ENCODE data around the gene MBNL1.

MBNL1 gene

DNA sequence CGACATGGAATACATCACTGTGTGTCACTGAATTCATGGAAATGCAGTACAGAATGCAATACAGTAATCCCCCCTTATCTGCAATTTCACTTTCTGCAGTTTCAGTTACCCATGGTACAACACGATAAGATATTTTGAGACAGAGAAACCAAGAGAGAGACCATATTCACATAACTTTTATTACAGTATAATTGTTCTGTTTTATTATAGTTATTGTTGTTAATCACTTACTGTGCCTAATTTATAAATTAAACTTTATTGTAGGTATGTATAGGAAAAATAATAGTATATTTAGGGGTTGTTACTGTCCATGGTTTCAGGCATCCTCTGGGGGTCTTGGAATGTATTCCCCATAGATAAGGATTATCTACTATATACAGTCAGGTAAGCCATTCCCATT, 61.8 kb downstream of the MBNL1 start:
- Histone ChIP-seq H3K4me3 (ENCODE audit: low read length) (no peak overlapping the region), H3F3A (ENCODE audit: insufficient read depth, low read length) (peaks cover 58% of the 10 kb centered on the region), H3K9me3 (replicated peaks; ENCODE audit: insufficient read depth, low read length) (no peaks in the 10 kb centered on the region), H4K20me1 (ENCODE audit: insufficient read depth, low read length) (no peaks in the 10 kb centered on the region), H2AFZ (ENCODE audit: low read length) (no peak overlapping the region), H3K27ac (ENCODE audit: low read length) (peak overlapping the region; percentile 91; the same call in 1 of the 2 replicates), H3K4me2 (ENCODE audit: low read depth, low read length) (peak overlapping the region; percentile 93), H3K9me2 (replicated peaks; ENCODE audit: insufficient read depth, low read length) (no peaks in the 10 kb centered on the region), H3K4me1 (ENCODE audit: low read length) (peaks cover 74% of the 10 kb centered on the region), H3K27me3 (replicated peaks; ENCODE audit: insufficient read depth, low read length) (no peaks in the 10 kb centered on the region), H3K79me2 (ENCODE audit: low read length) (peaks cover 93% of the 10 kb centered on the region), H3K36me3 (replicated peaks; ENCODE audit: insufficient read depth, low read length) (0 out of 2 replicates have a peak, but pooled peaks cover 5% of the 10 kb centered on the region), H3K9ac (ENCODE audit: low read length) (no peak overlapping the region)
- TF ChIP-seq EZH2 (optimal IDR thresholded peaks at IDR 0.05; ENCODE audit: low read depth, low read length) = no peak
- TF ChIP-seq EZH2phosphoT487 (IDR thresholded peaks at IDR 0.05; ENCODE audit: low read length) = no peak
- no peak for TF ChIP-seq CTCF (IDR thresholded peaks at IDR 0.05; ENCODE audit: low read length)
- no peak for DNase-seq

DNA sequence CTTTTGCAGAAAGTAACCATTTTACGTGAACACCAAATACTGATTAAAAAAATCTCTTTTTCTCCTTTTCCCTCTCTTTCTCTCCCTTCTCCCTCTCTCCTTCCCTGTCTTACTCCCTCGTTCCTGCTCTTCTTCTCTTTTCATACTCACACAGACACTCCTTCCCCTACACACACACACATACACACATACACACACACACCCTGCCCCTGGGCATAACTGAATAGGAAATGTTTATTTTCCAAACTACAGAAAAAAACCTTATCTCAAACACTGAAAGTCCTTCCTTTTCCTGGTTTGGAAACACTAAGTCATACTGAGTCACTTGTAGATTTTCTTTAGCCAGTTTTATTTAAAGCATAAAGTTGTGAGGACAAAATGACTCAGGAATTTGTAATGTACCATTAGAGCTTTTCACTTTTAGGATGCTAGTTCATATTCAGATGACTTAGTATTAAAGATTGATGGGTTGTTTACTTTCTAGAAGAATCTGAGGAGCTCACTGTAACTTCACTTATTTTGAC, 62.4 kb downstream of the MBNL1 start:
- H4K20me1 ChIP-seq (ENCODE audit: insufficient read depth, low read length) = no peaks in the 10 kb centered on the region
- H3K9me3 ChIP-seq (replicated peaks; ENCODE audit: insufficient read depth, low read length) = no peaks in the 10 kb centered on the region
- H3K9me2 ChIP-seq (replicated peaks; ENCODE audit: insufficient read depth, low read length) = no peaks in the 10 kb centered on the region
- no peaks in the 10 kb centered on the region for H3K27me3 ChIP-seq (replicated peaks; ENCODE audit: insufficient read depth, low read length)
- no peak overlapping the region for H3K9ac ChIP-seq (ENCODE audit: low read length)
- no peak for DNase-seq
- H3K4me2 ChIP-seq (ENCODE audit: low read depth, low read length) = peak overlapping the region; percentile 93
- H3F3A ChIP-seq (ENCODE audit: insufficient read depth, low read length) = peaks cover 60% of the 10 kb centered on the region
- no peak overlapping the region for H2AFZ ChIP-seq (ENCODE audit: low read length)
- H3K4me1 ChIP-seq (ENCODE audit: low read length) = peaks cover 79% of the 10 kb centered on the region
- peaks cover 93% of the 10 kb centered on the region for H3K79me2 ChIP-seq (ENCODE audit: low read length)
- no peak overlapping the region for H3K4me3 ChIP-seq (ENCODE audit: low read length)
- H3K36me3 ChIP-seq (replicated peaks; ENCODE audit: insufficient read depth, low read length) = 0 out of 2 replicates have a peak, but pooled peaks cover under 1% of the 10 kb centered on the region
- no peak for TF ChIP-seq EZH2 (optimal IDR thresholded peaks at IDR 0.05; ENCODE audit: low read depth, low read length)
- no peak for TF ChIP-seq CTCF (IDR thresholded peaks at IDR 0.05; ENCODE audit: low read length)
- no peak for TF ChIP-seq EZH2phosphoT487 (IDR thresholded peaks at IDR 0.05; ENCODE audit: low read length)
- peak overlapping the region; percentile 91; the same call in 1 of the 2 replicates for H3K27ac ChIP-seq (ENCODE audit: low read length)

DNA sequence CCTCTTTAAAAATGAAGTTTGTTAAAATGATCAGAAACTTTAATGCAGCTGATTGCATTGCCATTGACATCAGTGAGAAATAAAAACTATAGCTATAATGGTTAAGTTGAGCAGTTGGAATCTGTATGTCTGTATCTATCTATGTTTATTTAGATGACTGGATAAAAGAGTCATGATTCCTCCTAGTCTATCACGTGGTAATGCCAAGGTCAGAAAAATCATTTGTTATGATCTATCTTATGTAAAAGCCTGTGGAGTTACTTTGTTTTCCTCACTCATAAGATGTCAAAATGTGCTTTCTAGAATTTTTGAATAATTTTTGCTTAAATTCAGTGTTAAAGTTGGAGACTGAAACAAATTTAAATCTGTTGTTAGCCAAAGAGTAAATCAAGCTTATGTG, 63.3 kb downstream of the MBNL1 start:
- TF ChIP-seq EZH2phosphoT487 (IDR thresholded peaks at IDR 0.05; ENCODE audit: low read length) = no peak
- Histone ChIP-seq H3K36me3 (replicated peaks; ENCODE audit: insufficient read depth, low read length) (no peaks in the 10 kb centered on the region), H3K79me2 (ENCODE audit: low read length) (peaks cover 94% of the 10 kb centered on the region), H3K4me3 (ENCODE audit: low read length) (peak overlapping the region; percentile 18; the same call in 1 of the 2 replicates), H4K20me1 (ENCODE audit: insufficient read depth, low read length) (no peaks in the 10 kb centered on the region), H3K9ac (ENCODE audit: low read length) (peak overlapping the region; percentile 2; the same call in 1 of the 2 replicates), H3K9me2 (replicated peaks; ENCODE audit: insufficient read depth, low read length) (no peaks in the 10 kb centered on the region), H3K27me3 (replicated peaks; ENCODE audit: insufficient read depth, low read length) (no peaks in the 10 kb centered on the region), H2AFZ (ENCODE audit: low read length) (no peak overlapping the region), H3K9me3 (replicated peaks; ENCODE audit: insufficient read depth, low read length) (no peaks in the 10 kb centered on the region), H3K27ac (ENCODE audit: low read length) (peak overlapping the region; percentile 91), H3K4me2 (ENCODE audit: low read depth, low read length) (peak overlapping the region; percentile 93), H3K4me1 (ENCODE audit: low read length) (peaks cover 87% of the 10 kb centered on the region), H3F3A (ENCODE audit: insufficient read depth, low read length) (peaks cover 60% of the 10 kb centered on the region)
- DNase-seq = peak; percentile 19

DNA sequence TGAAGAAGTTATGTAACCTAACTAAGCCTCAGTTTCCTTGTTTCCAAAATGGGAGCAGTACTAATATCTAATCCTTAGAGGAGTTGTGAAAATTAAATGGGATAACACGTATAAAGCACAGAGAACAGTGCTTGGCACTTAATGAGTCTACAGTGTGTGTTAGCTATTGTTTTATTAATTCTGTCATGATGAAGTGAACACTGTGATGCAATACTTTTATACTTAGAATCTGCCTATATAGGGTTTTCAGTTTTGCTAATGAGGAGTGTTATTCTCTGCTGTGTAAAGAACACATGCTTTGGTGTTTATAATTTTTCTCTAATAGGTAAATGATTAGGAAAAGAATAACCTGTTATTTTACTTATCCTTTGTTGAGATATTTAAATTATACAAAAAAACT, 65.2 kb downstream of the MBNL1 start:
- no peaks in the 10 kb centered on the region for H3K9me3 ChIP-seq (replicated peaks; ENCODE audit: insufficient read depth, low read length)
- no peaks in the 10 kb centered on the region for H3K36me3 ChIP-seq (replicated peaks; ENCODE audit: insufficient read depth, low read length)
- H3K27me3 ChIP-seq (replicated peaks; ENCODE audit: insufficient read depth, low read length) = no peaks in the 10 kb centered on the region
- H4K20me1 ChIP-seq (ENCODE audit: insufficient read depth, low read length) = no peaks in the 10 kb centered on the region
- peaks cover 94% of the 10 kb centered on the region for H3K79me2 ChIP-seq (ENCODE audit: low read length)
- H3K27ac ChIP-seq (ENCODE audit: low read length) = peak overlapping the region; percentile 91
- no peak for TF ChIP-seq EZH2 (optimal IDR thresholded peaks at IDR 0.05; ENCODE audit: low read depth, low read length)
- TF ChIP-seq EZH2phosphoT487 (IDR thresholded peaks at IDR 0.05; ENCODE audit: low read length) = no peak
- no peaks in the 10 kb centered on the region for H3K9me2 ChIP-seq (replicated peaks; ENCODE audit: insufficient read depth, low read length)
- H3K4me1 ChIP-seq (ENCODE audit: low read length) = peaks cover 75% of the 10 kb centered on the region
- H3K4me3 ChIP-seq (ENCODE audit: low read length) = peak overlapping the region; percentile 52
- H2AFZ ChIP-seq (ENCODE audit: low read length) = no peak overlapping the region
- peak overlapping the region; percentile 93 for H3K4me2 ChIP-seq (ENCODE audit: low read depth, low read length)
- peaks cover 60% of the 10 kb centered on the region for H3F3A ChIP-seq (ENCODE audit: insufficient read depth, low read length)
- DNase-seq = no peak
- H3K9ac ChIP-seq (ENCODE audit: low read length) = peak overlapping the region; percentile 56; the same call in 1 of the 2 replicates
